Measurements from ENCODE around the gene ZNF507. TPM values are rescaled to one million over a fixed set of nuclear protein-coding genes. Genes with fewer than 3 reads are reported as not detected.
A peak's percentile ranks its signal among the peaks of the same experiment; 100 is the strongest.
"Not testable (repeated sequence)": the region's sequence is repeated elsewhere in the genome, so short reads cannot be mapped to it uniquely, and the experiment has no call there.

Gene ZNF507
- polyA plus RNA-seq, 6 donors from 2014 or later: 7.0 to 12.8 (median 10.4) TPM; not detected in 1

DNA sequence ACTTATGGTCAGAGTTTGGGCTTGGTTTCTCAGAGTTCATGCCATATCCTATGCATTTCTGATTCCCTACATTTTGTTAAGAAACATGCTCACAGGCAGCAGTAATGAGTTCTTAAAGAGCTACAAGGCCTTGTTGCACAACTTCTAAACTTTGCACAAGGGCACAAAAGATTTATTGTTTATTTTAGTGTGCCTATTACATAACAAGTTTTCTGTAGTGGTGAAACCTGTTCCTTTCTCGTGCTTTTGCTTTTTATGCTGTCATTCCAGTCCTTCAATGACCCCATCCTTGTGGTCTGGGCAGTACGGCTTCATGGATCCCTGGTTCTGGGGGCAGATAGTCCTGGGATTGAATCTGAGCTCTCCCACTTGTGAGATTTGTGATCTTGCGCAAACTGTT is 17.8 kb downstream of the ZNF507 start:
- Mint-ChIP-seq H3K27me3 (no peaks in the 10 kb centered on the region), H3K27ac (no peak overlapping the region), H3K4me1 (peaks cover 23 to 30% (median 25%) of the 10 kb centered on the region in 3 donors), H3K4me3 (no peak overlapping the region), H3K36me3 (peaks cover 40 to 54% of the 10 kb centered on the region in 2 donors), H3K9me3 (no peaks in the 10 kb centered on the region)
- DNase-seq (no peak), ATAC-seq (ENCODE audit: low read depth in 2 of 2) (no peak)

DNA sequence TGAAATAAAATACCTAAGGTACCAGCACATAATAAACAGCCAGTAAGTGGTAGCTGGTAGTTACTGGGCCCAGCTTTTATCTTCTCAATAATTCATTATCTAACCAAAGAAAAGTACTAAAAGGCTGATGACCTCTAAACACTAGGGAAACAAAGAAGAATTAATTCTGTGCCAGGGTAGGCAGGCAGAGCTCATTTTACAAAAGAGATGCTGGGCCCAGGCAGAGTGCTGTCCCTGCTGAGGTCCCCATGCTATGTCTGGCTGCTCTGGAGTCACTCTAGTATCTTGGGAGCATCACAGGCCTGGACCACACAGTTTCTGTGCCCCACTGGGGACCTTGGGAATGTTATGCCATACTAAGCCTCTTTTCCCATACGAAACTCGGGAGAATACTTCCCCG is 18.2 kb downstream of the ZNF507 start:
- peaks cover 37 to 54% of the 10 kb centered on the region in 2 donors for H3K36me3 Mint-ChIP-seq
- H3K9me3 Mint-ChIP-seq: no peaks in the 10 kb centered on the region
- peak overlapping the region in 2 of 6 donors; percentile 15 to 39 for H3K27ac Mint-ChIP-seq
- H3K27me3 Mint-ChIP-seq: no peaks in the 10 kb centered on the region
- H3K4me1 Mint-ChIP-seq: peaks cover 23 to 30% (median 25%) of the 10 kb centered on the region in 3 donors
- no peak overlapping the region for H3K4me3 Mint-ChIP-seq
- DNase-seq (no peak), ATAC-seq (ENCODE audit: low read depth in 2 of 2) (no peak)

DNA sequence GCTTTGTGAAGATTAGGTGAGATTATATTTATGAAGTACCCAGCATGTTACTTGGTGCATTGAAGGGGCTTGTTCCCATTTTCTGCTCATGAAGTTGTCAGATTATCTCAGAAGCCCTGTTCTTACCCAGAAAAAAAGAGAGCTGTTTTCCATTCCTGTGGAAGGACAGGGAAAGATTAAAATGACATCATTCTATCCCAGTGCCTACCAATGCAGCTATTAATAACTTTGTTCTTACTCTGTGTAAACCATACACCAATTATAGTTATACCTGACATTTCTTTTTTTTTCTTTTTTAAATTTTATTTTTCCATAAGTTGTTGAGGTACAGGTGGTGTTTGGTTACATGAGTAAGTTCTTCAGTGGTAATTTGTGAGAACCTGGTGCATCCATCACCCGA is 18.6 kb downstream of the ZNF507 start:
- Mint-ChIP-seq H3K27me3 (no peaks in the 10 kb centered on the region), H3K27ac (no peak overlapping the region)

DNA sequence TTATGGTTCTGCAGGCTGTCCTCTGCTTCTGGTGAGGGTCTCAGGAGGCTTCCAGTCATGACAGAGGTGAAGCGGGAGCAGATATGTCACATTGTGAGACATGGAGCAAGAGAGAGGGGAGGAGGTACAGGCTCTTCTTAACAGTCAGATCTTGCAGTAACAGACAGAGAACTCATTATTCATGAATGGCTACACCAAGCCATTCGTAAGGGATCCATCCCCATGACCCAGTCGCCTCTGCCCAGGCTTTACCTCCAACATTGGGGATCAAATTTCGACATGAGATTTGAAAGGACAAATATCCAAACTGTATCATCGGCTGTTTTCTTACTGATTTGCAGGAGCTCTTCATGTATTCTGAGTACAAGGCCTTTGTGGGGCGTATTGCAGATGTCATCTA is 21.7 kb downstream of the ZNF507 start:
- Mint-ChIP-seq H3K27me3 (no peaks in the 10 kb centered on the region), H3K9me3 (peaks cover 0 to under 1% (median 0%) of the 10 kb centered on the region in 7 donors), H3K4me3 (no peak overlapping the region), H3K27ac (peak overlapping the region in 2 of 6 donors; percentile 13 to 58), H3K36me3 (peaks cover 44 to 45% of the 10 kb centered on the region in 2 donors), H3K4me1 (peaks cover 22 to 30% (median 24%) of the 10 kb centered on the region in 3 donors)
- no peak for DNase-seq
- ATAC-seq (ENCODE audit: low read depth in 2 of 2): no peak

More for the DNA sequence above, 18.6 kb downstream of the ZNF507 start:
- no peak overlapping the region for H3K4me3 Mint-ChIP-seq
- DNase-seq: no peak
- peaks cover 23 to 30% (median 25%) of the 10 kb centered on the region in 3 donors for H3K4me1 Mint-ChIP-seq
- ATAC-seq (ENCODE audit: low read depth in 2 of 2): no peak
- H3K9me3 Mint-ChIP-seq: no peaks in the 10 kb centered on the region
- peaks cover 37 to 54% of the 10 kb centered on the region in 2 donors for H3K36me3 Mint-ChIP-seq

DNA sequence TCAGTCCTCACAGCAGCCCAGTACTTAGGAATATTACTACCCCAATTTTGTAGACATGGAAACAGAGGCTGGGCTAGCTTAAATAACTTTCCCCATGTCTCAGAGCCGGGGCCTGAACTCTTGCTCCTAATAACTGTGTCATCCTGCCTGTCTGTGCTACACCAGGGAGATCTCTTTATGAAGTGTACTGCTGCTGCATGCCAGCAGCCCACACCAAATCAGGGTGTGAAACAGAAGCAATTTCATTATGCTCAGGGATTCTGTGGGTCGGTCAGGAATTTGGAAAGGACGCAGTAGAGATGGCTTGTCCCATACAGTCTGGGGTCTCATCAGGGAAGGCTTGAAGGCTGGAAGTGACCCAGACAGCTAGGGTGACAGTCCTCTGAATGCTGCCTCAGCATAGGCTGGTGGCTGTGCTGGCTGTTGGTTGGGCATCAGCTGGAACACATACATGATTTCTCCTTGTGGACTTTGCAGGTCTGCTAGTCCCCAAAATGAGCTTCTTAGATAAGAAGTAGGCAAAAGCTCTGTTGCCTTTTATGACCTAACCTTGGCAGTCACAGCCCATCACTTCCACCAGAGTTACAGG is 22.6 kb downstream of the ZNF507 start:
- ATAC-seq (ENCODE audit: low read depth in 2 of 2): no peak
- peaks cover 22 to 30% (median 24%) of the 10 kb centered on the region in 3 donors for H3K4me1 Mint-ChIP-seq
- H3K36me3 Mint-ChIP-seq: peaks cover 44 to 53% of the 10 kb centered on the region in 2 donors
- no peak for DNase-seq
- H3K4me3 Mint-ChIP-seq: no peak overlapping the region
- peaks cover 0 to 4% (median 0%) of the 10 kb centered on the region in 7 donors for H3K9me3 Mint-ChIP-seq
- no peaks in the 10 kb centered on the region for H3K27me3 Mint-ChIP-seq
- H3K27ac Mint-ChIP-seq: no peak overlapping the region

DNA sequence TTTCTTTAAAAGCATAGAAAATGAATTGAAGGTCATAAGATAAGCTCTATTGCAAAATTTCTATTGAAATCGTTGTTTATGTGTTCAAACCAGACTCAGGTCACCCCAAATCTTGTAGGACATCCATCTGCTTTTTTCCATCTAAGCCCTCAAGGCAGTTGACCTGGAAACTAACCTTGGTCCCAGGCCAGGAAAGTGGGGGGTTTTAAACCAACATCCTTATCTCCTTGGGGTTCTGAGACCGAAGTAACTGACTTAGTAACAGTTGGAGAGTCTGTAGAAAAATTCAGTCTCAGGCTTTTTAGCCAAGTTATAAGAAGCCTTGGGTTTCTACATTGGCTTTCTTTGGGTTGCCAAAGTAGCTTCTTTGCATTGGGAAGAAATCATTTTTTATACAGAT is 23.4 kb downstream of the ZNF507 start:
- Mint-ChIP-seq H3K36me3 (peaks cover 40 to 57% of the 10 kb centered on the region in 2 donors), H3K4me1 (peaks cover 17 to 34% (median 24%) of the 10 kb centered on the region in 3 donors), H3K27ac (peak overlapping the region in 1 of 6 donors; percentile 29), H3K9me3 (peaks cover 0 to 4% (median 0%) of the 10 kb centered on the region in 7 donors), H3K4me3 (no peak overlapping the region), H3K27me3 (no peaks in the 10 kb centered on the region)
- DNase-seq: no peak
- no peak for ATAC-seq (ENCODE audit: low read depth in 2 of 2)

DNA sequence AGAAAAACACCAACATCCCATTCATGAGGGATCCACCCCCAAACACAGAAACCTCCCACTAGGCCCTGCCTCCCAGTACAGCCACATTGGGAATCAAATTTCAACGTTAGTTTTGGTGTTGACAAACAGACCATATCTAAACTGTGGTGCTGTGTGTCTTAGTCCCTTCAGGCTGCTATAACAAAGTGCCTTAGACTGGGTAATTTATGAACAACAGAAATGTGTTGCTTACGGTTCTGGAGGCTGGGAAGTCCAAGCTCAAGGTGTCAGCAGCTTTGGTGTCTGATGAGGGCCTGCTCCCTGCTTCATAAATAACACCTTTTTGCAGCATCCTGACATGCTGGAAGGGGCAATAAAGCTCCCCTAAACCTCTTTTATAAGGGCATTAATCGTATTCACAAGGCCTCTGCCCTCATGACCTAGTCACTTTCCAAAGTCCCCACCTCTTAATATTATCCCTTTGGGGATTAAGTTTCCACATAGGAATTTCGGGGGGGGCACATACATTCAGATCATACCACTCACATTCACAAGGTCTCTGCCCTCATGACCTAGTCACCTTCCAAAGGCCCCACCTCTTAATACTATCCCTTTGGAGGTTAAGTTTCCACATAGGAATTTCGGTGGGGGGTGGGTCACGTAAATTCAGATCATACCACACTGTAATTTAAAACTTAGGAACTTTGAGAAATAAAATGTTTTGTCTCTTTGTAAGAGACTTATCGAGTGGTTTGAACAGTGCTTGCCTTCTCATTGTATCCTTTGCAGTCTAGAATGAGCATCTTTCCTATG is 27.5 kb downstream of the ZNF507 start:
- Mint-ChIP-seq H3K4me3 (no peak overlapping the region), H3K27ac (no peak overlapping the region), H3K4me1 (peaks cover 4 to 18% (median 7%) of the 10 kb centered on the region in 3 donors), H3K27me3 (no peaks in the 10 kb centered on the region), H3K9me3 (peaks cover 0 to 4% (median 0%) of the 10 kb centered on the region in 7 donors), H3K36me3 (peaks cover 19 to 34% of the 10 kb centered on the region in 2 donors)
- no peak for DNase-seq
- ATAC-seq (ENCODE audit: low read depth in 2 of 2): no peak

DNA sequence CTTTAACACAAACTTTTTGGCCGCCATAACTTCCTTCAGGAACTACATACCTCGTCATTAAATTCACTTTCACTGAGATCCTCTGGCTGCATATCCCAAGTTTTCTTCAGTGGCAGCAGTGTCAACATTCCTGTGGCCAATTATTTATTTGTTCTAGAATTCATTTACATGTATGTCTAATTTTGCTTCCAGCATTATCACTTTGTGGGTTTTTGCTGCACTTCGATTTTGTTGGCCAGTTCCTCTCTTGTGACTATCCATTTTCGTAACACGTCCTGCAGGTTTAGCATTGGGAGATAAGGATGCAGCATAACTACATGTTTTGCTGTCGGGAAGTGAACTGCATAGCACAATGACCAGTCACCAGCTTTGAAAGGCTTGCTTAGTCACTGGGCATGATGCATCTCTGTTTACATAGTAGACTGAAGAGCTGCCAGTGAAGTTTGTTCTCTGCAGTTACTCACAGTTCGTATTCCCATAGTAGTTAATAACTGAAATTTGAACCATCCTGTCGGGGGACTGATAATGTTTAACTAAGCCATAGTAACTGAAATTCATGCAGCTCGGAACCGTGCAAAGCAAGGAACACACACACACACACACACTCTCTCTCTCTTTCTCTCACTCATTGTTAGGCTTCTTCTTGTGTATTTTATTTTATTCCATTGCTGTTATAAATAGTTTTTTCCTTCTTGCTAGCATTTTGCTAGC is 28.3 kb downstream of the ZNF507 start:
- H3K36me3 Mint-ChIP-seq: peaks cover 19 to 34% of the 10 kb centered on the region in 2 donors
- no peaks in the 10 kb centered on the region for H3K27me3 Mint-ChIP-seq
- H3K4me3 Mint-ChIP-seq: no peak overlapping the region
- ATAC-seq (ENCODE audit: low read depth in 2 of 2) (no peak), DNase-seq (no peak)
- H3K4me1 Mint-ChIP-seq: peaks cover 4 to 18% (median 5%) of the 10 kb centered on the region in 3 donors
- H3K27ac Mint-ChIP-seq: no peak overlapping the region
- H3K9me3 Mint-ChIP-seq: peaks cover 0 to 4% (median 0%) of the 10 kb centered on the region in 7 donors

DNA sequence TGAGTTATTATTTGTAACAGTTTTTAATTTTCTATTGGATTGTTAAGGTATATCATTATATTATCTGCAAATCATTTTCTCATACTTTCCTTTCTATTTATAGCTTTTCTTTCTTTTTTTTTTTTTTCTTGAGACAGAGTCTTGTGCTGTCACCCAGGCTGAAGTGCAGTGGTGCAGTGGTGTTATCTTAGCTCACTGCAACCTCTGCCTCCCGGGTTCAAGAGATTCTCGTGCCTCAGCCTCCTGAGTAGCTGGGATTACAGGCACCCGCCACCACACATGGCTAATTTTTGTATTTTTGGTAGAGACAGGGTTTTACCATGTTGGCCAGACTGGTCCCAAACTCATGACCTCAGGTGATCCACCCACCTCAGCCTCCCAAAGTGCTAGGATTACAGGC is 29.0 kb downstream of the ZNF507 start:
- peaks cover 19 to 34% of the 10 kb centered on the region in 2 donors for H3K36me3 Mint-ChIP-seq
- not testable (repeated sequence) for H3K27me3 Mint-ChIP-seq; ATAC-seq (ENCODE audit: low read depth in 2 of 2); DNase-seq; H3K4me3 Mint-ChIP-seq; H3K9me3 Mint-ChIP-seq; H3K27ac Mint-ChIP-seq
- peaks cover 3 to 14% (median 4%) of the 10 kb centered on the region in 3 donors for H3K4me1 Mint-ChIP-seq

DNA sequence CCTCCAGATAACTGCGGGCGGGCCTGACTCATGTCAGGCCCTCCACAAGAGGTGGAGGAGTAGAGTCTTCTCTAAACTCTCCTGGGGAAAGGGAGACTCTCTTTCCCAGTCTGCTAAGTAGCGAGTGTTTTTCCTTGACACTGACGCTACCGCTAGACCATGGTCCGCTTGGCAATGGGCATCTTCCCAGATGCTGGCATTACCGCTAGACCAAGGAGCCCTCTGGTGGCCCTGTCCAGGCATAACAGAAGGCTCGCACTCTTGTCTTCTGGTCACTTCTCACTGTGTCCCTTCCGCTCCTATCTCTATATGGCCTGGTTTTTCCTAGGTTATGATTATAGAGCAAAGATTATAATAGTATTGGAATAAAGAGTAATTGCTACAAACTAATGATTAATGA is 31.7 kb downstream of the ZNF507 start:
- H3K9me3 Mint-ChIP-seq; H3K4me3 Mint-ChIP-seq; H3K27ac Mint-ChIP-seq; ATAC-seq (ENCODE audit: low read depth in 2 of 2); H3K27me3 Mint-ChIP-seq; DNase-seq: not testable (repeated sequence)
- Mint-ChIP-seq H3K4me1 (peaks cover 0 to 13% (median 6%) of the 10 kb centered on the region in 3 donors), H3K36me3 (peaks cover 27% of the 10 kb centered on the region in 2 donors)

DNA sequence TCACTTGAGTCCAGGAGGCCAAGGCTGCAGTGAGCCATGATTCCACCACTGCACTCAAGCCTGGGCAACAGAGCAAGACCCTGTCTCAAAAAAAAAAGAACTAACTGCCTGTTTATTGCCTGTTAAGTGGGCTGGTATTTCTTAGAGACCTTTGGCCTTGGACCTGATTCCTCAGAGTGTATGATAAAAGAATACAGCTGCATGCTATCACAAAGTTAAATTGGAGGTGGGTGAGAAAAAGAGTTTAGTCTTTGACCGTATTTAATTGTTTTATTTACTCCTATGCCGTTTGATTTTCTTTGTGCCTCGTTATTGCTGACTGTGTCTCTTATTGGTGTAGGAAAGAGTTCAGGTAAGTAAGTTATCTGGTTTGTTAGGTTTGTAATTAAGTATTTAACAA is 34.9 kb downstream of the ZNF507 start:
- H3K4me3 Mint-ChIP-seq: no peak overlapping the region
- no peak for DNase-seq
- peaks cover 28 to 32% of the 10 kb centered on the region in 2 donors for H3K36me3 Mint-ChIP-seq
- no peaks in the 10 kb centered on the region for H3K27me3 Mint-ChIP-seq
- no peak for ATAC-seq (ENCODE audit: low read depth in 2 of 2)
- peaks cover 0 to 2% (median 0%) of the 10 kb centered on the region in 7 donors for H3K9me3 Mint-ChIP-seq
- peaks cover 0 to 6% (median 0%) of the 10 kb centered on the region in 3 donors for H3K4me1 Mint-ChIP-seq
- H3K27ac Mint-ChIP-seq: peak overlapping the region in 2 of 6 donors; percentile 62 to 65

DNA sequence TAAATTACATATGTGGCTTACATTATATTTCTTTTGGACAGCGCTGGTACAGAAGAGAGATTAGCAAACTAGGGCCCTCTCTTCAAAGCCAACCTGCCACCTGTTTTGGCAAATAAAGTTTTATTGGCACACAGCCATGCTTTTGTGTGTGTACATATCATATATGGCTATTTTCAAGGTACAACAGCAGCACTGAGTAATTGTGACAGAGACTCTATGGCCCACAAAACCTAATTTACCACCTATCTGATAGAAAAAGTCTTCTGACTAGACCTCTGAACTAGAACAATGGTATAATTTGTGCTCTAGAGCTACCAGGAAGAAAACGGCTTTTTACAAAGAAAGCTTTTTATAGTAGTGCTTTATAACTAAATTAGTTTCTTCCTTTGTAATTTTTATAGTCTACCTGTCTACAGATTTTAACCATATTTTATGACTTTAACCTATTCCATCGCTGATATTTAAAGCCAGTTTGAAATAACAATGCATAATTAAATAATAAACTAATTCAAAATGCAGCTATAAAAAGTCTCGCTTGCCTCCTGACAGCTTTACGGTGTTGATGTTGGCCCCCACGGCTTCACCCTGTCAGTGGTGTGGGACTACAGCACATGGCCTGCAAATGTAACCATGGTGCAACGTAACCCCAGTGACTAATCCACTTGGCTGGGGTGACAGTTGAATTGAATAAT is 42.4 kb downstream of the ZNF507 start:
- Mint-ChIP-seq H3K9me3 (no peaks in the 10 kb centered on the region), H3K4me1 (peaks cover 0 to 6% (median 4%) of the 10 kb centered on the region in 3 donors), H3K36me3 (peaks cover 6 to 10% of the 10 kb centered on the region in 2 donors), H3K27ac (no peak overlapping the region), H3K4me3 (no peak overlapping the region), H3K27me3 (no peaks in the 10 kb centered on the region)
- DNase-seq: no peak
- ATAC-seq (ENCODE audit: low read depth in 2 of 2): no peak

DNA sequence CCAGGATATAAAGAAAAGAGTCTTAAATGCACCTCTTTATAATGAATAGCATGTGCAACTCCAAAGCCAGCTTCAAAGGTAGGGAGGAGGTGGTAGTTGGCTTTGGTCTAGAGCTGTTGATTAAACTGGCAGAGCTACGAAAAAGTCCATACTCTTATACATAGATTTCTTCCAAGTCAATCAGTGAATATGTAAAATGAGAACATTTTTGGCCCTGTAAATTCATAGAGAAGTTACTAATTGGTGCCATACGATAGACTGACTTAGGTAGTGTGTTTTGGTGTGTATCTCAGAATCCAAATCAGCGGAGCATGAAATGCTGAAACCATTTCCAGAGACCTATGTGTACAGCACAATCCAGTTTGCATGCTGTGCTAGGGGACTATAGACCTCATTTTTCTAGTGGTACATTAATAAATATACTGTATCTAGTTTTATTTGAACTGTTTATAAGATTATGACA is 43.0 kb downstream of the ZNF507 start:
- DNase-seq (no peak), ATAC-seq (ENCODE audit: low read depth in 2 of 2) (no peak)
- Mint-ChIP-seq H3K27me3 (no peaks in the 10 kb centered on the region), H3K4me1 (peaks cover 0 to 6% (median 4%) of the 10 kb centered on the region in 3 donors), H3K9me3 (no peaks in the 10 kb centered on the region), H3K36me3 (peaks cover 0 to 6% of the 10 kb centered on the region in 2 donors), H3K27ac (no peak overlapping the region), H3K4me3 (no peak overlapping the region)
